Peyer's patch (tissue), 4 donors: ENCODE measurements around the gene NDC80. TPM values are rescaled to one million over a fixed set of nuclear protein-coding genes. Genes with fewer than 3 reads are reported as not detected.
"Not testable (repeated sequence)": the region's sequence is repeated elsewhere in the genome, so short reads cannot be mapped to it uniquely, and the experiment has no call there.

Source experiments
- DNase-seq, 3 donors: peaks; one replicate each; pipeline ENCODE4 v3.0.0-alpha.2; 2017 to 2019
- H3K27ac ChIP-seq, 4 donors: fragments of 200-600 bp; sonication (generic); one replicate each; pipeline ENCODE4 v1.5.1; 2016 to 2019
- H3K27me3 ChIP-seq, 2 donors: fragments of 200-600 bp; sonication (generic); one replicate each; pipeline ENCODE4 v1.5.1; 2019
- H3K36me3 ChIP-seq, 3 donors: fragments of 200-600 bp; sonication (generic); one replicate each; pipeline ENCODE4 v1.5.1; 2016 to 2019
- H3K4me1 ChIP-seq, 4 donors: fragments of 200-600 bp; sonication (generic); one replicate each; pipeline ENCODE4 v1.5.1; 2016 to 2019
- H3K4me3 ChIP-seq, 4 donors: fragments of 200-600 bp; sonication (generic); 1 replicate in 3 of 4; 2 replicates in 1 of 4; pipeline ENCODE4 v1.5.1; 2016 to 2019; ENCODE audit warnings: mild to moderate bottlenecking in 1 of 4
- H3K9me3 ChIP-seq, 4 donors: fragments of 200-600 bp; sonication (generic); one replicate each; pipeline ENCODE4 v1.5.1; 2016 to 2019; ENCODE audit warnings: mild to moderate bottlenecking in 1 of 4
- CTCF ChIP-seq, 6 experiments: fragments of 450-650 bp in 4 of 6; fragments of 200-600 bp in 2 of 6; sonication (generic) in 1 of 6; IDR thresholded peaks; one replicate each; pipeline ENCODE4 v1.5.1; 2017 to 2019; ENCODE audit warnings: antibody characterized with exemption in 6 of 6, mild to moderate bottlenecking in 3 of 6, moderate library complexity in 1 of 6
- POLR2A ChIP-seq, 2 donors: fragments of 450-650 bp; IDR thresholded peaks; one replicate each; pipeline ENCODE4 v1.5.1; 2017; ENCODE audit warnings: antibody characterized with exemption in 2 of 2, mild to moderate bottlenecking in 2 of 2, moderate library complexity in 2 of 2
- total RNA-seq, 4 donors: library from RNA; depleted of rRNA; stranded (reverse); fragments of >200 nt; gene quantifications; one replicate each; pipeline ENCODE4 v1.1.0, GENCODE V29; 2016

Gene NDC80
- total RNA-seq, 4 donors from 2014 or later = 0.54 to 5.0 (median 2.6) TPM

GRCh38 chr18:2538236-2538635 is 33.1 kb upstream of the NDC80 start:
- Histone ChIP-seq H3K4me3 (no peak overlapping the region), H3K27me3 (no peaks in the 10 kb centered on the region), H3K27ac (no peak overlapping the region), H3K36me3 (peaks cover 0 to 1% (median 0%) of the 10 kb centered on the region in 3 donors), H3K9me3 (no peaks in the 10 kb centered on the region), H3K4me1 (no peaks in the 10 kb centered on the region)
- no peak for DNase-seq
- TF ChIP-seq POLR2A (IDR thresholded peaks at IDR 0.05) = no peak
- no peak for TF ChIP-seq CTCF (IDR thresholded peaks at IDR 0.05)

- Histone ChIP-seq H3K4me1 (no peaks in the 10 kb centered on the region), H3K4me3 (no peak overlapping the region), H3K27me3 (no peaks in the 10 kb centered on the region), H3K36me3 (no peaks in the 10 kb centered on the region), H3K27ac (no peak overlapping the region), H3K9me3 (no peaks in the 10 kb centered on the region)
- no peak for TF ChIP-seq POLR2A (IDR thresholded peaks at IDR 0.05)
- no peak for TF ChIP-seq CTCF (IDR thresholded peaks at IDR 0.05)
- no peak for DNase-seq
These were observed 32.5 kb upstream of the NDC80 start for GRCh38 chr18:2538844-2539243.

GRCh38 chr18:2540575-2540974 is 30.8 kb upstream of the NDC80 start:
- H3K4me1 ChIP-seq = no peaks in the 10 kb centered on the region
- DNase-seq = no peak
- H3K36me3 ChIP-seq = no peaks in the 10 kb centered on the region
- H3K27me3 ChIP-seq = no peaks in the 10 kb centered on the region
- H3K9me3 ChIP-seq = no peaks in the 10 kb centered on the region
- no peak overlapping the region for H3K27ac ChIP-seq
- H3K4me3 ChIP-seq = no peak overlapping the region
- no peak for TF ChIP-seq POLR2A (IDR thresholded peaks at IDR 0.05)
- TF ChIP-seq CTCF (IDR thresholded peaks at IDR 0.05) = no peak

- not testable (repeated sequence) for H3K27ac ChIP-seq, H3K36me3 ChIP-seq, DNase-seq, H3K4me3 ChIP-seq, H3K9me3 ChIP-seq, H3K27me3 ChIP-seq, H3K4me1 ChIP-seq
- TF ChIP-seq CTCF (IDR thresholded peaks at IDR 0.05) = peak in 5 of 6 experiments; percentile 51 to 65 (median 62)
These were observed 29.3 kb upstream of the NDC80 start for GRCh38 chr18:2541925-2542563.

GRCh38 chr18:2545155-2545554 is 26.2 kb upstream of the NDC80 start:
- TF ChIP-seq POLR2A (IDR thresholded peaks at IDR 0.05) = no peak
- no peak for TF ChIP-seq CTCF (IDR thresholded peaks at IDR 0.05)
- no peak for DNase-seq
- no peak overlapping the region for H3K4me3 ChIP-seq
- no peaks in the 10 kb centered on the region for H3K27me3 ChIP-seq
- H3K4me1 ChIP-seq = no peaks in the 10 kb centered on the region
- H3K9me3 ChIP-seq = no peaks in the 10 kb centered on the region
- H3K36me3 ChIP-seq = peaks cover 0 to 3% (median 0%) of the 10 kb centered on the region in 3 donors
- no peak overlapping the region for H3K27ac ChIP-seq
